Progenitor cell of endocrine pancreas (in vitro differentiated cells): Measurements from ENCODE around the gene CLSTN2. TPM values are rescaled to one million over a fixed set of nuclear protein-coding genes. Genes with fewer than 3 reads are reported as not detected.

Source experiments
- DNase-seq: peaks from one replicate; pipeline ENCODE4 v3.0.0; 2021; ENCODE audit warnings: low spot score; ENCODE audit not compliant: unreplicated experiment
- H3K27ac Mint-ChIP-seq: 2 replicates; pipeline ENCODE4 v1.8.0; 2021; ENCODE audit warnings: mild to moderate bottlenecking, moderate library complexity, mixed read lengths
- H3K27me3 Mint-ChIP-seq: 2 replicates; pipeline ENCODE4 v1.8.0; 2021; ENCODE audit warnings: mixed read lengths
- H3K36me3 Mint-ChIP-seq: 2 replicates; pipeline ENCODE4 v1.8.0; 2022; ENCODE audit warnings: mixed read lengths; ENCODE audit not compliant: insufficient read depth
- H3K4me1 Mint-ChIP-seq: 2 replicates; pipeline ENCODE4 v1.8.0; 2021; ENCODE audit warnings: low read depth, mixed read lengths
- H3K4me3 Mint-ChIP-seq: 2 replicates; pipeline ENCODE4 v1.8.0; 2021; ENCODE audit warnings: low read depth, mild to moderate bottlenecking, moderate library complexity, mixed read lengths
- H3K9me3 Mint-ChIP-seq: 2 replicates; pipeline ENCODE4 v1.8.0; 2021; ENCODE audit warnings: low read depth, mixed read lengths
- CTCF ChIP-seq: fragments of 200-600 bp; sonication (generic); IDR thresholded peaks from one replicate; pipeline ENCODE4 v1.5.0; 2021; ENCODE audit warnings: antibody characterized with exemption, mild to moderate bottlenecking; ENCODE audit not compliant: unreplicated experiment
- total RNA-seq: library from RNA; stranded (reverse); gene quantifications from 2 replicates; pipeline ENCODE4 v1.2.1, GENCODE V29; 2021

CLSTN2 gene
- total RNA-seq, 1 donor from 2014 or later: 2.8 TPM

- TF ChIP-seq CTCF: no peak
- Mint-ChIP-seq H3K27ac (no peak overlapping the region), H3K27me3 (peaks cover 11% of the 10 kb centered on the region)
These were observed 142.4 kb downstream of the CLSTN2 start for GRCh38 chr3:140077406-140077805.

GRCh38 chr3:140078343-140078742 lies 143.4 kb downstream of the CLSTN2 start:
- Mint-ChIP-seq H3K9me3 (no peaks in the 10 kb centered on the region), H3K4me1 (peaks cover 5% of the 10 kb centered on the region), H3K36me3 (no peaks in the 10 kb centered on the region), H3K27ac (no peak overlapping the region), H3K4me3 (no peak overlapping the region), H3K27me3 (peaks cover 19% of the 10 kb centered on the region)
- no peak for DNase-seq
- no peak for TF ChIP-seq CTCF

More at GRCh38 chr3:140077406-140077805, 142.4 kb downstream of the CLSTN2 start:
- Mint-ChIP-seq H3K4me3 (no peak overlapping the region), H3K9me3 (no peaks in the 10 kb centered on the region), H3K36me3 (no peaks in the 10 kb centered on the region), H3K4me1 (peaks cover 5% of the 10 kb centered on the region)
- no peak for DNase-seq

GRCh38 chr3:140078940-140079339 lies 144.0 kb downstream of the CLSTN2 start:
- no peak overlapping the region for H3K27ac Mint-ChIP-seq
- no peak for TF ChIP-seq CTCF
- DNase-seq: no peak
- H3K27me3 Mint-ChIP-seq: peaks cover 21% of the 10 kb centered on the region
- H3K4me1 Mint-ChIP-seq: peaks cover 5% of the 10 kb centered on the region
- H3K9me3 Mint-ChIP-seq: no peaks in the 10 kb centered on the region
- H3K4me3 Mint-ChIP-seq: no peak overlapping the region
- no peaks in the 10 kb centered on the region for H3K36me3 Mint-ChIP-seq

GRCh38 chr3:140081887-140082286 lies 146.9 kb downstream of the CLSTN2 start:
- Mint-ChIP-seq H3K9me3 (no peaks in the 10 kb centered on the region), H3K27ac (no peak overlapping the region), H3K36me3 (no peaks in the 10 kb centered on the region), H3K27me3 (peaks cover 24% of the 10 kb centered on the region), H3K4me3 (no peak overlapping the region), H3K4me1 (peaks cover 5% of the 10 kb centered on the region)
- no peak for TF ChIP-seq CTCF
- no peak for DNase-seq

- no peaks in the 10 kb centered on the region for H3K36me3 Mint-ChIP-seq
- DNase-seq: no peak
- no peaks in the 10 kb centered on the region for H3K4me1 Mint-ChIP-seq
- peaks cover 11% of the 10 kb centered on the region for H3K9me3 Mint-ChIP-seq
- peaks cover 21% of the 10 kb centered on the region for H3K27me3 Mint-ChIP-seq
- H3K27ac Mint-ChIP-seq: no peak overlapping the region
- H3K4me3 Mint-ChIP-seq: no peak overlapping the region
- TF ChIP-seq CTCF: no peak
These were observed 150.0 kb downstream of the CLSTN2 start for GRCh38 chr3:140085001-140085400.
